T-helper 17 cell (primary cell): ENCODE results near the gene RPS6KA4. TPM values are rescaled to one million over a fixed set of nuclear protein-coding genes. Genes with fewer than 3 reads are reported as not detected.

Experiments
- total RNA-seq, 4 donors: library from RNA in 2 of 4; stranded (reverse) in 2 of 4; gene quantifications; one replicate each; pipeline ENCODE4 v1.2.3 and lab custom pipeline; 2022 to 2026

Gene RPS6KA4
- total RNA-seq, 2 donors from 2014 or later, result 21.5 to 26.1 TPM

Other genes starting within 250 kb of the RPS6KA4 start
- 1 to 10 TPM; 3.9 to 7.5 TPM for gene MACROD1, start 193.0 kb upstream of the RPS6KA4 start, total RNA-seq
- gene STIP1, start 173.0 kb upstream of the RPS6KA4 start, total RNA-seq, result 10 to 100 TPM; 66.9 to 69.1 TPM
- 100 to 1,000 TPM; 151 to 182 TPM for gene FERMT3, start 152.4 kb upstream of the RPS6KA4 start, total RNA-seq
- gene TRPT1, start 133.0 kb upstream of the RPS6KA4 start, total RNA-seq, result 10 to 100 TPM; 16.2 to 16.6 TPM
- 10 to 100 TPM; 30.8 to 42.8 TPM for gene NUDT22, start 132.9 kb upstream of the RPS6KA4 start, total RNA-seq
- gene DNAJC4, start 128.6 kb upstream of the RPS6KA4 start, total RNA-seq, result 10 to 100 TPM; 29.0 to 35.0 TPM
- 10 to 100 TPM; 44.9 to 48.3 TPM for gene VEGFB, start 124.6 kb upstream of the RPS6KA4 start, total RNA-seq
- gene FKBP2, start 118.1 kb upstream of the RPS6KA4 start, total RNA-seq, result 10 to 100 TPM; 27.4 to 29.1 TPM
- 10 to 100 TPM; 38.7 to 48.2 TPM for gene PPP1R14B, start 112.2 kb upstream of the RPS6KA4 start, total RNA-seq
- 1 to 10 TPM; 5.9 TPM for gene PLCB3, start 107.6 kb upstream of the RPS6KA4 start, total RNA-seq
- gene BAD, start 74.5 kb upstream of the RPS6KA4 start, total RNA-seq, result 10 to 100 TPM; 46.3 to 47.0 TPM
- gene GPR137, start 73.3 kb upstream of the RPS6KA4 start, total RNA-seq, result 10 to 100 TPM; 46.5 to 57.9 TPM
- under 1 TPM in 1 of 2 donors, not detected in 1; 0.50 TPM for gene KCNK4, start 67.9 kb upstream of the RPS6KA4 start, total RNA-seq
- gene CATSPERZ, start 58.8 kb upstream of the RPS6KA4 start, total RNA-seq, result not detected
- 10 to 100 TPM; 25.7 to 26.6 TPM for gene ESRRA, start 53.6 kb upstream of the RPS6KA4 start, total RNA-seq
- gene TRMT112, start 41.6 kb upstream of the RPS6KA4 start, total RNA-seq, result 100 to 1,000 TPM in 1 of 2 donors, 10 to 100 TPM in 1; 95.4 to 110 TPM
- 10 to 100 TPM; 46.4 to 49.7 TPM for gene PRDX5, start 41.0 kb upstream of the RPS6KA4 start, total RNA-seq
- 100 to 1,000 TPM; 111 to 153 TPM for gene CCDC88B, start 19.0 kb upstream of the RPS6KA4 start, total RNA-seq
- gene SLC22A11, start 196.8 kb downstream of the RPS6KA4 start, total RNA-seq, result not detected
- not detected for gene SLC22A12, start 232.1 kb downstream of the RPS6KA4 start, total RNA-seq